Measurements from ENCODE around the gene GPATCH1. TPM values are rescaled to one million over a fixed set of nuclear protein-coding genes. Genes with fewer than 3 reads are reported as not detected.
"Not testable (repeated sequence)": the region's sequence is repeated elsewhere in the genome, so short reads cannot be mapped to it uniquely, and the experiment has no call there.

Gene GPATCH1
- total RNA-seq, 1 donor from 2014 or later = 8.2 TPM

- TF ChIP-seq CTCF (IDR thresholded peaks at IDR 0.05) = no peak
These were observed 77.4 kb downstream of the GPATCH1 start for GRCh38 chr19:33158365-33158764.

GRCh38 chr19:33159149-33159548 is 78.2 kb downstream of the GPATCH1 start:
- Mint-ChIP-seq H3K27ac (ENCODE audit: unreplicated experiment) (no peak overlapping the region), H3K4me3 (ENCODE audit: unreplicated experiment) (no peak overlapping the region), H3K27me3 (ENCODE audit: unreplicated experiment) (no peaks in the 10 kb centered on the region), H3K4me1 (ENCODE audit: unreplicated experiment) (peaks cover 4% of the 10 kb centered on the region), H3K36me3 (ENCODE audit: unreplicated experiment) (no peaks in the 10 kb centered on the region), H3K9me3 (ENCODE audit: unreplicated experiment) (no peaks in the 10 kb centered on the region)
- TF ChIP-seq CTCF (IDR thresholded peaks at IDR 0.05) = no peak
- no peak for DNase-seq (ENCODE audit: extremely low spot score, unreplicated experiment)

More at GRCh38 chr19:33158365-33158764, 77.4 kb downstream of the GPATCH1 start:
- no peaks in the 10 kb centered on the region for H3K36me3 Mint-ChIP-seq (ENCODE audit: unreplicated experiment)
- H3K9me3 Mint-ChIP-seq (ENCODE audit: unreplicated experiment) = no peaks in the 10 kb centered on the region
- no peaks in the 10 kb centered on the region for H3K27me3 Mint-ChIP-seq (ENCODE audit: unreplicated experiment)
- peaks cover 4% of the 10 kb centered on the region for H3K4me1 Mint-ChIP-seq (ENCODE audit: unreplicated experiment)
- H3K4me3 Mint-ChIP-seq (ENCODE audit: unreplicated experiment) = no peak overlapping the region
- H3K27ac Mint-ChIP-seq (ENCODE audit: unreplicated experiment) = no peak overlapping the region
- no peak for DNase-seq (ENCODE audit: extremely low spot score, unreplicated experiment)

GRCh38 chr19:33159893-33160292 is 78.9 kb downstream of the GPATCH1 start:
- Mint-ChIP-seq H3K9me3 (ENCODE audit: unreplicated experiment) (no peaks in the 10 kb centered on the region), H3K4me3 (ENCODE audit: unreplicated experiment) (no peak overlapping the region), H3K4me1 (ENCODE audit: unreplicated experiment) (peaks cover 4% of the 10 kb centered on the region), H3K27me3 (ENCODE audit: unreplicated experiment) (no peaks in the 10 kb centered on the region), H3K36me3 (ENCODE audit: unreplicated experiment) (no peaks in the 10 kb centered on the region), H3K27ac (ENCODE audit: unreplicated experiment) (no peak overlapping the region)
- DNase-seq (ENCODE audit: extremely low spot score, unreplicated experiment) = no peak
- TF ChIP-seq CTCF (IDR thresholded peaks at IDR 0.05) = no peak

GRCh38 chr19:33161201-33161600 is 80.2 kb downstream of the GPATCH1 start:
- no peak for TF ChIP-seq CTCF (IDR thresholded peaks at IDR 0.05)
- H3K4me1 Mint-ChIP-seq (ENCODE audit: unreplicated experiment) = peaks cover 4% of the 10 kb centered on the region
- no peaks in the 10 kb centered on the region for H3K36me3 Mint-ChIP-seq (ENCODE audit: unreplicated experiment)
- H3K9me3 Mint-ChIP-seq (ENCODE audit: unreplicated experiment) = no peaks in the 10 kb centered on the region
- H3K4me3 Mint-ChIP-seq (ENCODE audit: unreplicated experiment) = no peak overlapping the region
- no peaks in the 10 kb centered on the region for H3K27me3 Mint-ChIP-seq (ENCODE audit: unreplicated experiment)
- no peak for DNase-seq (ENCODE audit: extremely low spot score, unreplicated experiment)
- no peak overlapping the region for H3K27ac Mint-ChIP-seq (ENCODE audit: unreplicated experiment)

GRCh38 chr19:33163481-33163880 is 82.5 kb downstream of the GPATCH1 start:
- Mint-ChIP-seq H3K27me3 (ENCODE audit: unreplicated experiment) (no peaks in the 10 kb centered on the region), H3K4me1 (ENCODE audit: unreplicated experiment) (peaks cover 4% of the 10 kb centered on the region), H3K36me3 (ENCODE audit: unreplicated experiment) (no peaks in the 10 kb centered on the region), H3K27ac (ENCODE audit: unreplicated experiment) (no peak overlapping the region), H3K9me3 (ENCODE audit: unreplicated experiment) (peaks cover 1% of the 10 kb centered on the region), H3K4me3 (ENCODE audit: unreplicated experiment) (no peak overlapping the region)
- TF ChIP-seq CTCF (IDR thresholded peaks at IDR 0.05) = no peak
- DNase-seq (ENCODE audit: extremely low spot score, unreplicated experiment) = no peak

- not testable (repeated sequence) for H3K4me3 Mint-ChIP-seq (ENCODE audit: unreplicated experiment); H3K36me3 Mint-ChIP-seq (ENCODE audit: unreplicated experiment); H3K27me3 Mint-ChIP-seq (ENCODE audit: unreplicated experiment); DNase-seq (ENCODE audit: extremely low spot score, unreplicated experiment); H3K4me1 Mint-ChIP-seq (ENCODE audit: unreplicated experiment); H3K27ac Mint-ChIP-seq (ENCODE audit: unreplicated experiment); H3K9me3 Mint-ChIP-seq (ENCODE audit: unreplicated experiment)
These were observed 85.1 kb downstream of the GPATCH1 start for GRCh38 chr19:33166037-33166436.

Data from osteocyte (in vitro differentiated cells).